Measurements from ENCODE around the gene ARNT2. TPM values are rescaled to one million over a fixed set of nuclear protein-coding genes. Genes with fewer than 3 reads are reported as not detected.

The ARNT2 gene
- total and polyA plus RNA-seq, 10 of the 15 experiments (the other 5 are each of a cell fraction or from before 2014, with no cell fraction given) = 0.07 to 0.49 (median 0.09) TPM; not detected in 6

DNA sequence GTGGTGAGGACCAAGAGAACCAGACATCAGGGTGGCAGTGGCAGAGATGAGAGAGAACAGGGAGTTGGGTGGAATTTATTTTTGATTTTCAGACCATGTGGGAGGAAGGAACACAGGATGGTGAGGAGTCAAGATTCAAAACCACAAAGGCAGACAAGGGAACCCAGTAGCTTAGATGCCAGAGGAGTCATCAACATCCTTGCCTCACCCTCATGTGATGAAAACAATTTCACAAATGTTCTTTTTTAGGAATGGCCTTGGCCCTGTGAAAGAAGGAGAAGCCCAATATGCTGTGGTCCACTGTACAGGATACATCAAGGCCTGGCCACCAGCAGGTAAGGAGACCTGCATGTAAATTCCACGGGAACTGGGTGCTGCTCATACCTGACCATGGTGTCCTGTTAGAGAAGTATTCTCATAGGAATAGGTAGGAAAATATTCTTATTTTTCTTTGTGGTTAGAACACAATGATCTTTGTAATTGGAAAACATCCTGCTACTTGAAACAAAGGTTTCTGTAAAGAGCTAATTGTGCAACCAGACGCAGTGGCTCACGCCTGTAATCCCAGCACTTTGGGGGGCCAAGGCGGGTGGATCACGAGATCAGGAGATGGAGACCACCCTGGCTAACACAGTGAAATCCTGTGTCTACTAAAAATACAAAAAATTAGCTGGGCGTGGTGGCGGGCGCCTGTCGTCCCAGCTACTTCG is 110.0 kb downstream of the ARNT2 start (continued):
- TF ChIP-seq, protein P1, sequence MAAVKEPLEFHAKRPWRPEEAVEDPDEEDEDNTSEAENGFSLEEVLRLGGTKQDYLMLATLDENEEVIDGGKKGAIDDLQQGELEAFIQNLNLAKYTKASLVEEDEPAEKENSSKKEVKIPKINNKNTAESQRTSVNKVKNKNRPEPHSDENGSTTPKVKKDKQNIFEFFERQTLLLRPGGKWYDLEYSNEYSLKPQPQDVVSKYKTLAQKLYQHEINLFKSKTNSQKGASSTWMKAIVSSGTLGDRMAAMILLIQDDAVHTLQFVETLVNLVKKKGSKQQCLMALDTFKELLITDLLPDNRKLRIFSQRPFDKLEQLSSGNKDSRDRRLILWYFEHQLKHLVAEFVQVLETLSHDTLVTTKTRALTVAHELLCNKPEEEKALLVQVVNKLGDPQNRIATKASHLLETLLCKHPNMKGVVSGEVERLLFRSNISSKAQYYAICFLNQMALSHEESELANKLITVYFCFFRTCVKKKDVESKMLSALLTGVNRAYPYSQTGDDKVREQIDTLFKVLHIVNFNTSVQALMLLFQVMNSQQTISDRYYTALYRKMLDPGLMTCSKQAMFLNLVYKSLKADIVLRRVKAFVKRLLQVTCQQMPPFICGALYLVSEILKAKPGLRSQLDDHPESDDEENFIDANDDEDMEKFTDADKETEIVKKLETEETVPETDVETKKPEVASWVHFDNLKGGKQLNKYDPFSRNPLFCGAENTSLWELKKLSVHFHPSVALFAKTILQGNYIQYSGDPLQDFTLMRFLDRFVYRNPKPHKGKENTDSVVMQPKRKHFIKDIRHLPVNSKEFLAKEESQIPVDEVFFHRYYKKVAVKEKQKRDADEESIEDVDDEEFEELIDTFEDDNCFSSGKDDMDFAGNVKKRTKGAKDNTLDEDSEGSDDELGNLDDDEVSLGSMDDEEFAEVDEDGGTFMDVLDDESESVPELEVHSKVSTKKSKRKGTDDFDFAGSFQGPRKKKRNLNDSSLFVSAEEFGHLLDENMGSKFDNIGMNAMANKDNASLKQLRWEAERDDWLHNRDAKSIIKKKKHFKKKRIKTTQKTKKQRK (IDR thresholded peaks at IDR 0.05; ENCODE audit: low read depth, low read length) = no peak
- TF ChIP-seq IRF4 (IDR thresholded peaks at IDR 0.05; ENCODE audit: low read depth, low read length) (no peak), ATF7 (IDR thresholded peaks at IDR 0.05; ENCODE audit: low read depth) (no peak), LARP7 (IDR thresholded peaks at IDR 0.05) (no peak), ZZZ3 (IDR thresholded peaks at IDR 0.05; ENCODE audit: control insufficient read depth, insufficient read length, low read depth) (no peak), ATF3 (IDR thresholded peaks at IDR 0.05; ENCODE audit: borderline replicate concordance, extremely low read depth, low read depth, low read length) (no peak)

- CTCF ChIA-PET = no interaction called here
- POLR2A ChIA-PET = no interaction called here
- Histone ChIP-seq H3K27ac (ENCODE audit: control insufficient read depth, insufficient read depth) (no peak overlapping the region), H3K4me2 (ENCODE audit: control insufficient read depth, insufficient read depth) (no peak overlapping the region), H3K4me1 (ENCODE audit: control insufficient read depth, insufficient read depth, low read length) (no peaks in the 10 kb centered on the region), H2AFZ (ENCODE audit: control insufficient read depth, low read depth, low read length) (no peak overlapping the region), H3K79me2 (ENCODE audit: control insufficient read depth, insufficient read depth, low read length) (no peaks in the 10 kb centered on the region), H3K4me3 (no peak overlapping the region), H3K9ac (ENCODE audit: control insufficient read depth, insufficient read depth, low read length) (no peak overlapping the region), H3K36me3 (ENCODE audit: control insufficient read depth in 2 of 2, insufficient read depth in 2 of 2, low read length in 1 of 2) (no peaks in the 10 kb centered on the region), H3K27me3 (replicated peaks in 1 of 2; ENCODE audit: control insufficient read depth in 2 of 2, insufficient read depth in 2 of 2, low read length in 1 of 2) (peaks cover 0 to 3% of the 10 kb centered on the region in 2 experiments; a peak in 1 of 4 replicates), H4K20me1 (ENCODE audit: control insufficient read depth, insufficient read depth) (no peaks in the 10 kb centered on the region), H3K9me3 (replicated peaks; ENCODE audit: control insufficient read depth, insufficient read depth, low read length) (no peaks in the 10 kb centered on the region)
- no peak for DNase-seq (ENCODE audit: low read depth, low spot score)
- in situ Hi-C loops (cut with MboI) = no loop called here
- intact Hi-C loops (cut with micrococcal nuclease; ENCODE audit: unreplicated experiment) = no loop called here
- SMC1A ChIA-PET (ENCODE audit: uncharacterized antibody, unreplicated experiment) = no interaction called here
- no TSS peak for BruUV-seq (replicated peaks)
- FAIRE-seq = no peak
- no peak for TF ChIP-seq MEF2A (IDR thresholded peaks at IDR 0.05; ENCODE audit: insufficient read depth, low read depth, low read length)
- no peak for ATAC-seq
- RAD21 ChIA-PET (ENCODE audit: unreplicated experiment) = no interaction called here
Observed at GRCh38 chr15:80517290-80517689, 113.1 kb downstream of the ARNT2 start.

Measured in GM12878 (cell line).